ENCODE results near the gene SYT3.
"Not testable (repeated sequence)": the region's sequence is repeated elsewhere in the genome, so short reads cannot be mapped to it uniquely, and the experiment has no call there.

DNA sequence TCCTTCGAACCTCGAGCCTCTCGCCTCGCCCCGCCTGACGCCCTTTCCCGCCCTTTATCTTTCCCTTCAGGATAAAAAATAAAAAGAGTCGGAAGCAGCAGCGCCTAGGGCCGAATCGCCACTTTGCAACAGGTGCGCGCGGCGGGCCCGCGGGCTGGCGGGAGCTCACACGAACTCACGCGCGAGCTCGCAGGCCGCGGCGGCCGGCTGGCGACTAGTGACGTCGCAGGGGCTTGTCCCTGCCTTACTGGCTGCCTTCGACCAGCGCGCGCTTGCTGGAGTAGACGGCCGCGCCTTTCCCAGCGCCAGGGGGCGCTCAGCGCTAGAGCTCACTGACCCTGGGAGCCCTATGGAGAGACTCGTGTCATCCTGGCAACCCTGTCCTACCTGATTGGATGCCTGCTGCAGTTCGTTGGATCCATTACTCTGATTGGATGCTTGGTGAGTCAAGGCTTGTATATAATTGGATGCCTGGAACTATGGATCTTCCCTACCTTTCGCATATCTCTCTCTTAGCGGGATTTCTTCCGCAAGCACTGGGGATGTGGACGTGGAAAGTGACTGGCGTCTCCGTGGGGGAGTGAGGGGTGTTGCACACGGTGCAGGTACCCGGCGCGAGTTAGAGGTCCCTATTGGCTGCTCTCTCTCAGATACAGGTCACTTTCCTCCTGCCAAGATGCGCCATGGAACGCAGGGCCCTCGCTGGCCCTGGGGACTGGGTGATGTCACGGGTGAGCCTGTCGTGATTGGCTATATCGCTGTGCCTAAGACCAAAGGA lies 33.4 kb downstream of the SYT3 start:
- TF ChIP-seq, protein P1, sequence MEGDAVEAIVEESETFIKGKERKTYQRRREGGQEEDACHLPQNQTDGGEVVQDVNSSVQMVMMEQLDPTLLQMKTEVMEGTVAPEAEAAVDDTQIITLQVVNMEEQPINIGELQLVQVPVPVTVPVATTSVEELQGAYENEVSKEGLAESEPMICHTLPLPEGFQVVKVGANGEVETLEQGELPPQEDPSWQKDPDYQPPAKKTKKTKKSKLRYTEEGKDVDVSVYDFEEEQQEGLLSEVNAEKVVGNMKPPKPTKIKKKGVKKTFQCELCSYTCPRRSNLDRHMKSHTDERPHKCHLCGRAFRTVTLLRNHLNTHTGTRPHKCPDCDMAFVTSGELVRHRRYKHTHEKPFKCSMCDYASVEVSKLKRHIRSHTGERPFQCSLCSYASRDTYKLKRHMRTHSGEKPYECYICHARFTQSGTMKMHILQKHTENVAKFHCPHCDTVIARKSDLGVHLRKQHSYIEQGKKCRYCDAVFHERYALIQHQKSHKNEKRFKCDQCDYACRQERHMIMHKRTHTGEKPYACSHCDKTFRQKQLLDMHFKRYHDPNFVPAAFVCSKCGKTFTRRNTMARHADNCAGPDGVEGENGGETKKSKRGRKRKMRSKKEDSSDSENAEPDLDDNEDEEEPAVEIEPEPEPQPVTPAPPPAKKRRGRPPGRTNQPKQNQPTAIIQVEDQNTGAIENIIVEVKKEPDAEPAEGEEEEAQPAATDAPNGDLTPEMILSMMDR (IDR thresholded peaks at IDR 0.05): peak in 1 of 3 experiments; percentile 21
- TF ChIP-seq POLR2A (IDR thresholded peaks at IDR 0.05): not testable (repeated sequence)
